Measurements from ENCODE around the gene ACTR10.

Gene ACTR10

DNA sequence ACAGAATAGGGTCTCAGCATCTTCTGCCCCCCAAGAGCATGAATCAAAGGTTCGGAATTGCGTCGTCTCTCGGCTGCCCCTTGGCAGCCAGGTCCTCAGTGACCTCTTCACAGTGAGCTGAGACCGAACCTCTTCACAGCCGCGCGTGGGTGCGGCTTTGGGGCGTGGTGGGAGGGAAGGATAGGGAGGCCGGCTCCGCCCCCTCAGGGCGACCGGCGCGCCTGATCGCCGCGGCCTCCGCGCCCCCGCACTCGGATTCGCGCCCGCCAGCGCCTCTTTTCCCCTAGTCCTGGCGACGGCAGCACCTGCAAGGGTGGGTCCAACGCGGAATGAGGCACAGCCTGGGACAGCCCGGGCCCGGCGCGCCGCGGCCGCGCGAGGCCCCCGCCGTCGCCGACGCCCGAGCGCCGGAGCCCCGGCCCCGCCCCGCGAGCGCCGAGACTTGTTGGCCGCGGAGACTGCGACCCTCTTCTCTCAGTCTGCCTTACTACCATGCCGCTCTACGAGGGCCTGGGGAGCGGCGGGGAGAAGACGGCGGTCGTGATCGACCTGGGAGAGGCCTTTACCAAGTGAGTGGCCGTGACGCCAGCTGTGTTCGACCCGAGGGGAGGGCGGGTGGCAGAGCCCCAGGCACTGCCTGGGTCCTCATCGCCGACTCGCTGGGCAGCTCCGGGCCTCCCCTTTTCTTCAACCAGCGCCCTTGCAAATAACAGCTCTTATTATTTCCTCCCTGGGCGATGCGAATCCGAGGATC, at the start of gene ACTR10:
TSS of gene ACTR10 (plus strand) at position 424 of the 754 bp plus-strand sequence. CDS start at position 493, 69 bp downstream.
- peak; percentile 89 for DNase-seq (ENCODE audit: low spot score)

DNA sequence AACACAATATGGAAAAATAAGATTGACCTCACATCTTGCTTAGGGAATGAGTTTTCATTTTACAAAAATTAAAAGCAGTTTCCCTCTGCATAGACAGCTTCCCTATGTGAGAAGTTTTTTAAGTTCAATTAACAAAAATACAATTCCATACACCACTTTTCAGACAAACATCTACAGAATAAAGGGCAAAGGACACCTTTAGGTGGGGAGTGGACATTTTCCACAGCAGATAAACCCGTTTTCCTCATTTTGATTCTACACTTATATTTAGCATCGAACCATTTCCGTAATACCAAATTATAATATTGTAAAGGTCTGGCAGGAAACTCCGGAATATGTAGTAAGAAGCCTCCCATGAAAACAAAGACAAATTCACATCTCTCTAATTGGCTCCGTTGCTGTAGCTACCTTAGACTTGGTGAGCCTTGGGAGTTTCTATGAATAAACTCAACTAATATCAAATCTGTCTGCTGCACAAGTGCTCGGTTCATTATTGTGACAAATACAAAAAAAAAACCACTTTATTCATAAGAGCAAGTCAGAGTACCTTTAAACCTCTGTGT, 49.6 kb upstream of the ACTR10 start:
- DNase-seq (ENCODE audit: low spot score): no peak

DNA sequence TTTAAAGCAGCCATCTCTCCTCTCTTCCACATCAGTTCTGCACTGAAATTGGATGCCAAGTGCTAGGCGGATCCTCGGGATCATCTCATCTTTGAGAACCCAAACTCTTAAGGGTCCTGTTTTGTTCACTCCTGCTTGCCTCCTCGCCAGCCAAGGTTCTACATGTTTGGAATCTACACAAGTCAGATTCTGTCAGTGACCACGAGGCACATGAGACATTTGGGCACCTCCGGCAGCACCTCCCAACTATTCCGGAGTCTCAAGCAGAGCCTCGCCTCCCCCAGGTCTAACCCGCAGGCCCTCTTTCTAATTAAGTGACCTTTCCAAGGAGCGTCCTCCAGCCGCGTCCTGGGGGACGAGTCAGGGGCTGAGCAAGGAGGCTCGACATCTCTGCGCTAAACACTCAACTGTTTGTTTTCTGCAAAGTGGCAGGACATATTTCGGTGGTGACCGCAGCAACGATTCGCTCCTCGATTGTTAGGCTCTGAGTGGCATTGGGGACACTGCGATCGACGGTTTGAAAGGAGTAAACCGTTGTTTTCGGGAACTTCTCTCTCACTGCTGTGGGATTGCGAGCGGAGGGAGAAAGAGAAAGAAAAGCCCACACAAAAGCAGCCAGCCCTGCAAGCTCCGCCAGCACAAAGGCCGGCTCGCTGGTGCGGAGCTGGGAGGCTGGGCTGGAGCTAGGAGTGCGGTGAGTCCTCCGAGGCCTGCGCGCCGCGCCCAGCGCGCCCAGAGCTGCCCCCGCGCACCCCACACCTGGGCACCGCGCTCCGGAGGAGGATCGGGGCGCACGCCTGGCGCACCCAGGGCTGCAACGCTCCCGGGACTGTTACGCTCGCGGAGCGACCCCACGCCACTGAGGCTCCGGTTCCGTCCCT, 48.6 kb upstream of the ACTR10 start:
- peak; percentile 7 for DNase-seq (ENCODE audit: low spot score)

DNA sequence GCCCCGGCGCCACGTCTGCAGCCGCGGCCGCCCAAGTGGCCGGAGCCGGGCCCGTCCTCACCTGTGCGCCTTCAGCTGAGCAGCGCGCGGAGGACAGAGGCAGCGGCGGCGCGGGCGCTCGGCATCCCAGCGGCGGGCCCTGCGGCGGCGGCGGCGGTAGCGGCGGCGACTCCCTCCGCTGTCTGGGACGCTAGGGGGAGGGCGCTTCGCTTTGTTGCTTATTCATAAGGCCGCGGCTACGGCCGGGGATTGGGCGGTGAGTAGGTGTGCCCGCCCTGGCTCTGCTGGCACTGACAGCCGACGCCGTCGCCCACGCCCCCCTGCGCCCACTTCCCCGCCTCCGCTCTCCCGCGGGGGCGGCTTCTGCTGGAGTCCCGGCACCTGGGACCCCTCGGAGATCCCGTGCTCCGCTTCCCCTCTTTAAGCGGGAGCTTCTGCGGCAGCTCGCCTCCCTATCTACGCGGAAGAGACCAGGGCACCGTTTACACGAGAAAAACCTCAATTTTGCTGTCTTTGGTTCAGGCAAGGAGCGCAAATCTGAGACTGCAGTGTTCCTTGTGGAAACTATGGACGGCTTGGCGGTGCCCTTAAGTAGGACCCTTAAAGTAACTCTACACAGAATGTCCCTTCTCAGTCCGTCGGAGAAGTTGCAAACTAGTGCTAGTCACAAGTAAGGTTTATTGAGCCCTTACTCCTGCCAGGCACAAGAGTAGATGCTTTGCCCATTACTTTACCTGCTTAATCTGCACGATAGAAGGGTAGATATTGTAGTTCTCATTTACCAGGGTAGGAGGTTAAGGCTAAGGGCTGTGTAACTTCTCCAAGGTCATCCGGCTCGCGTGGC, 47.7 kb upstream of the ACTR10 start, which contains the start of gene ARMH4:
TSS of gene ARMH4 (minus strand) at position 200 of the 844 bp plus-strand sequence. CDS start 12,855 bp downstream, outside the sequence.
- peak; percentile 79 for DNase-seq (ENCODE audit: low spot score)

DNA sequence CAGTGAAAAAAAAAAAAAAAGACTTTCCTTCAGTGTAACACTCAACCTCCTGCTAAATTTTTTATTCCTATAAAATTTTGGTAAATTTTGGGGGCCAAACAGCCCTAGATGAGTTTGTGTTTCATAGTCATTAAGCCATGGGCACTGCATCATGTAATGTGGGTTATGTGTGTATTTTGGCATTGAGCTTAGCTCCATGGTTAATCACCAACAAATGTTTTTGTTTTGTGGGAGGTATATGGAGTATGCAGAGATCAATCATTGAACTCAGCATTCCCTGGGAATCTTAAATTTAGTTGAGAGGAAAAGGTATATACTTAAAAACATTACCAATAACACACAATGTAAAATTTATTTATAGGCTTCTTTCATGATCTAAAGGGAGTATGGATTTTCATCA, 39.4 kb upstream of the ACTR10 start:
- DNase-seq (ENCODE audit: low spot score): no peak

DNA sequence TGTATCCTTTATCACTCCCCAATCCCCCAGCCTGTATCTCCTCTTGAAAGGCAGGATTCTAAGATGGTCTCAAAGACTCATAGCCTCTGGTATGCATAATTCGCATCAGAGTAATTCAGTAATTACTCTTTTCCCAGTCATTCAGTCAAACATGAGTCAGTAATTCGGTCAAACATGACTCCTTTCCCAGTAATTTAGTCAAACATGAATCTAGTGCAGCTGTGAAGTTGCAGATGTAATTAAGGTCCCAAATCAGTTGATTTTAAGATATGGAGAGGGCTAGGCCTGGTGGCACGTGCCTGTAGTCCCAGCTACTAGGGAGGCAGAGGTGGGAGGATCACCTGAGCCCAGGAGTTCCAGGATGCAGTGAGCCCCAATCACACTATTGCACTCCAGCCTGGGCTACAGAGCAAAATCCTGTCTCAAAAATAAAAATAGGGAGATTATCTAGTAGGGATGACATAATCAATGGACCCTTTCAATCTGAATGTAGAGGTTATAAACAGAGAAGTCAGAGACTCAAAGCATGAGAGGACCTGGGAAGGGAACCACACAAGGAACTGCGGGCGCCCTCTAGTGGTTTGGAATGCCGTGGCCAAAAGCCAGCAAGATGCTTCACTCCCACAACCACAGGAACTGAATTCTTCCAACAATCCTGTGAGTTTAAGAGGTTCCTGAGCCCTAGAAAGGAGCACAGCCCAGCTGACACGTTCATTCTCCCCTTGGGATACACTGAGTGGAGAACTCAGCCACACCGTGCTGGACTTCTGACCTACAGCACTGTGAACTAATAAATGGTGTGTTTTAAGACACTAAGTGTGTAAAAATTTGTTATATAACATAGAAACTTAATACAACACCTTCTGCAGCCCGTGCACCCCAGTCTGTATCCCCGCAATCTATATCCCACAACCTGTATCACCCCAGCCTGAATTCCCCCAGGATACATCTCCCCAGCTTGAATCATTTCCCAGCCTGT, 33.7 kb upstream of the ACTR10 start:
- DNase-seq (ENCODE audit: low spot score): peak; percentile 92

DNA sequence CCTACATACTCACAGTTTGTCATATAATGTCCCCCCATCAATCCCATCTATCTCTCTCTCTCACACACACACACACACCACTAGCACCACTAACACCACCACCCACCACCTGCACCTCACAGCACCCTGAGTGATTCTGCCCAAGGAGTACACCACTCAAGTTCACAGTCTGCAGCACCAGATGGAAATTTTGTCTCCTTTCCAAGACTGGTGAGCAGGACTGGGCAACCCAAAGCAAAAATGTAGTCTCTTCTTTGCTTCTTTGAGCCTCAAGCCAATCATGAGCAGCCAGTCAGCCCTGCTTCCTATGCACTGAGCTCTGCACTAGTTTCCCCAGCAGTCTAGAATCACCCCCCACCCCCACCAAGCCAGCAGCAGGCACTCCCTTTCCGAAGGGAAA, 32.9 kb upstream of the ACTR10 start:
- DNase-seq (ENCODE audit: low spot score): no peak

DNA sequence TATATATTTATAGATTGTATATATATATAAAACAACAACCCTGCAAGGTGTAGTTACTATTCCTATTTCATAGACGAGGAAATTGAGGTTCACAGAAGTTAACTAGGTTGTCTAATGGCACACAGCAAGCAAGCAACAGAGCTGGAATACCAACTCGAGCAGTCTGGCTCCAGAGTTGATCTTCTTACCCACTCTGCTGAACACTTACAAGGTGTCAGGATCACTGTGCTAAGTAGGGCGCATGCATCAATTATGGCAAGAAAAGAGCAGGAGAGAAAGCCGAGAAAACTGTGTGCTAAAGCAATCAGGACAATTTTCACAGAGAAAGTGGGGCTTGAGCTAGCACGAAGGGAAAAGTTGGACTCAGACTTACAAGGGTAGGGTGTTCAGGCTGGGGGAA, 32.1 kb upstream of the ACTR10 start:
- DNase-seq (ENCODE audit: low spot score): no peak

DNA sequence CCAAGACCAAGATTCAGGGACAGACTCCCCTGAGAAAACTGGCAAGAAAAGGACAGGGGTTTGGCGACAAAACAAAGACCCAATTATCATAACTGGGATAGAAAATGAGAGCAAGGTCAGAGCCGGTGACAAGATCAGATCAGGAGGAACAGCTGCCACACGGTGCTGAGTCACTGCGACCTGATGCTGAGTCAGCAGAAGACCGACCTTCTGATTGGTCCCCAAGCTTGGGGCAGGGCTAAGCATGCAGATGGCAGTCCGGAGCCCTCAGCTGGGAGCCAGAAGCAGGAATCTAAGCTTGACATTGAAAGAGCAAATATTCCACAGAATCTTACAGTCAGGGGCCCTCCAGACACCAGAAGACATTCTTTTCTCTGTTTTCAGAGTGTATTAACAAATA, 28.9 kb upstream of the ACTR10 start:
- peak; percentile 96 for DNase-seq (ENCODE audit: low spot score)

DNA sequence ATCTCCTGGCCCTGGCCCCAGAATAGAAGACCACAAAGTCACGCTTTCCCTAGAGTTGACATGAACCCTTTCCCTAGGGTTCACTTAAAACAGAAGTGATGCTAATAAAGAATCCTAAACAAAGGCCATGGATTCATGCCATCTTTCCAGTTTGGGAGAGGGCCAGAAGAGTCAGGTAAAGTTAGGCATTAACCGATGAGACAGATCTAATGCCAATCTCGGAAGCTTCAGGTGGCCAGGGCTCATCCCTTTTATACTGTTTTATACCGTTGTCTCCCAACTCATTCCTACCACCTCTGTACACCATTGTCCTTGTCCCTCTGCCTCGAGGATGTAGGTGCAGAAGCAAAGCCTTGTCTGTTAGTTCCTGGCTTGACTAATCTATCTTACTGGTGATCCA, 22.8 kb upstream of the ACTR10 start:
- DNase-seq (ENCODE audit: low spot score): no peak

DNA sequence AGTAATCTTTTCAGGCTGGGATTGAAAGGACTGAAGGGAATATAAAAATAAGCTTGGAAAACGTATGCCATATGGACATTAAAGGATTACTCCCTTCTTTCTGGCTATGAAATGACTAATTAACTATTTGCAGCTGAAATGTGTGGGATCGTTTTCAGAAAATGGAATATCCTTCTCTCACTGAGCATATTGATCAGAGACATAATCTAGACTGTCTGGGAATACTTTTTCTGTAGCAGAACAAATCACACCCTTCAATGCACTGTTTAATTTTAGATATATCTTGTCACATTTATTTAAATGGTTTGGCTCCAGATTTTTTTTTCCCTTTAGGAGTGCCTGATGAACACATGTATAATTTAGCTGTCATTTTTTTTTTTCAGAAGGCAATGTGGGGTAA, 10.8 kb upstream of the ACTR10 start:
- DNase-seq (ENCODE audit: low spot score): no peak

DNA sequence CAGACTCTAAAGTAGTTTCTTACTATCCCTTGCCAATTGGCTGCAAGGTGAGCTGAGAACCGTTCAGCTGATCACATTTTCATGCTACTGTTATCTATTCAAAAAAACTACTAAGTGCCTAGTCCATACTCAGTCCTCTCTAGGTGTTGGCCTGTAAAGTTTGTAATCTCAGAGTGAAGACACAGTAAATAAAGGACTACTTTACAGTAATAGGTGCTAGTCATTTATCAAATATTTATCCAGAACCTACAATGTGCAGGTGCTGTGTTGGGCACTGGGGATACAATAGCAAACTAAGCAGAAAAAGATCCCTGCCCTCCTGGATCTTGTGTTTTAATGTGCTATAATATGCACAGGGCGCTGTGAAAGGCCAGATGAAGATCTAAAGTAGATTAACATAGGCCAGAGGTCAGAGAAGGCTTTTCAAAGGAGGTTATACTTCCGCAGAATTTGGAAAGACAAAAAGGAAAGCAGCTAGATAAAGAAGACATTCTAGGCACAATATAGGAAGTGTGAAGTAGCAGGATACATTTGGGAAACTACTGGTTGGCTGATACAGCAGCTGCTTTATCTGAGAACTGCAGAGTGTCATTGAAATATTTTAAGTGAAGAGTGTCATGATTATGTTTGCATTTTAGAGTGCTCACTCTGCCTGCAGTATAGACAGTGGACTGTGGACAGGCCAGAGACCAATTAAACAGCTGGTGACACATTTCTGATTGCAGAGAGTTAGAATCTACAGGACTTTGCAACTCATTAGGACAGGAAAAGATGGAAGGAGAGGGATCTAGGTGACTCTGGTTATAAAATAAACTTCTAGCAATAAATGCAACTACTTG, 8.0 kb upstream of the ACTR10 start:
- DNase-seq (ENCODE audit: low spot score): no peak

DNA sequence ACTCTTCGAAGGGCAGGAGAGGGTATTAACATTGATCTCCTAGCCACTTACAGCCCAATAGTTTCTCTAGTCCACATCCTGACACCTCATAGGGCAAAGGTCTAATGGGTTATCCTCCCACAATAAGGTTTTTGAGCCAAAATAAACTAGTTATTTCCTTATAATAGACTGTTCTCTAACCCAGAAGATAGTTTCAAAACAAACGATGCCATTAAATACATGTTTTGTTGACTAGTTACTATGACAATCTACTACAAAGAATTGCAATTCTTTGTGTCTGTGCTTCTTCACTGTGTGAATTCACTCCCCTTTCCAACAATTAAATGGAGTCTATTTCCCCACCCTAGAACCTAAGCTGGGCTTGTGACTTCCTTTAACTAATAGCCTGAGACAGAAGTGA, 6.4 kb upstream of the ACTR10 start:
- no peak for DNase-seq (ENCODE audit: low spot score)

DNA sequence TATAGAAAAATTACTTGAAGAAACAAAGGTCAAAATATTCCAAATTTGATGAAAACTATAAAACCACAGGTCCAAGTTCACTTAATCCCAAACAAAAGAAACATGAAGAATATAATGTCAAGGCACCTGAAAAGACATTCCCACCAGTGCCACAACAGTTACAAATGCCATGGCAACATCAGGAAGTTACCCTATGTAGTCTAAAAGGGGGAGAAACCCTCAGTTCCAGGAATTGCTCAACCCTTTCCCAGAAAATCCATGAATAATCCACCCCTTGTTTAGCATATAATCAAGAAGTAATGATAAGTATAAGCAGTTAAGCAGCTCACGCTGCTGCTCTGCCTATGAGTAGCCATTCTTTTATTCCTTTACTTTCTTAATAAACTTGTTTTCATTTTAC, 3.8 kb upstream of the ACTR10 start:
- DNase-seq (ENCODE audit: low spot score): no peak

DNA sequence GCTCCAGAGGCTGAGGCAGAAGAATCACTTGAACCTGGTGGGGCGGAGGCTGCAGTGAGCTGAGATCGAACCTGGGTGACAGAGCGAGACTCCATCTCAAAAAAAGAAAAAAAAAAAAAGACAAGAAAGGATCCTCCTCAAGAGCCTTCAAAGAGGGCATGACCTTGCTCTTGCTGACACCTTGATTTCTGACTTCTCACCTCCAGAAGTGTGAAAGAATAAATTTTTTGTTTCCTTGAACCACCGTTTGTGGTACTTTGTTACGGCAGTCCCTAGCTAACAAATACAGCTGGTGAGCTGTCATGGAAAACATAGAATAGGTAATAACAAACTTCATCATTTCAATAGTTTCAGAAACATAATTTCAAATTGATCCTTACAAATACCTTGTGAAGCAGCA, 1.9 kb upstream of the ACTR10 start:
- no peak for DNase-seq (ENCODE audit: low spot score)

DNA sequence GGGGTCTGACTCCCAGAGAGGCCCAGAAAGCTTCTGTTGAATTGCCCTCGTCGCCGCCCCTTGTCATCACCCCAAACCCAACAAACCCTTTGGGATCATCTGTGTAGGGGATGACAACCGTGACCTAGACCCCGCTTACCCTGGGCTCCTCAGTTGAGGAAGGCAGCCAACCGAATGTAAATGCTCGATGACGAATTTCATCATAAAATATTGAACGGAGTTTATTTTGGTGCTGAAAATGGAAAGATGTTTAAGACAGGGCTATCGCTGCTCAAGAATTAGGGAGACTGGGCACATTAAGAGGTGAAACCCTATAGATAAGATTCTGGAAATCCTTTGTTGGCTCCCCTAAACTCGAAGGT, 512 bp downstream of the ACTR10 start:
- DNase-seq (ENCODE audit: low spot score): no peak

DNA sequence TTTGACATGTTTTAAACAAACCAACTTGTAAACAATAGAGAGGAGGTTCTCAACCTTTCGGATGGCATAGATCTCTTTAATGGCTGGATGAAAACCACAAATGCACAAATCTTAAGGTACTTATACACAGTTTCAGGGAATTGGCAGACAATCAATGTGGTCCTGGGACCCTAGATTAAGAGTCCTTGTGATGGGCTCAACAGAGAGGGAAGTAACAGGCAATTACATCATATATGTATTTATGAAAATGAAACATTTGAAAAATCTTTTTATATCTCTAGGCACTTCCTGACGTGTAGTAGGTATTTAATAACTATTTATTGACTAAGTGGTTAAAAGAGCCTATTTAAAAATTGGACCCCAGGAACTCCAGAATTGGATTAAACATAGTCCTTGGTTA, 897 bp downstream of the ACTR10 start:
- DNase-seq (ENCODE audit: low spot score): peak; percentile 18

DNA sequence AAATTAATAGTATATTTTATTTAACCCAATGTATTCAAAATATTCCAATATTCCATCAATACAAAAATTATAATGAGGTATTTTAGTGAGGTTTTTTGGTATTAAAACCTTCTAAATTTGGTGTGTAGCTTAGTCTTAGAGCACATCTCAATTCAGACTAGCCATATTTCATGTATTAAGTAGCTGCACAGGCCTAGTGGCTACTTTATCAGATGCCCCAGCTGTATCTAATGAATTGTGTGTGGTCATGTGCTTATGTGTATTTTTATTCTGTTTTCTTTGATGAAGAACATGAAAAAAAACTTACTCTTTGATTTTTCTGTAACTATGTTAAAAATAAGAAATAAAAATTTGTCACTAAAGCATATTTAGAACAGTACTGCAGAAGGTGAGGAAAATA, 13.2 kb downstream of the ACTR10 start:
- DNase-seq (ENCODE audit: low spot score): no peak

DNA sequence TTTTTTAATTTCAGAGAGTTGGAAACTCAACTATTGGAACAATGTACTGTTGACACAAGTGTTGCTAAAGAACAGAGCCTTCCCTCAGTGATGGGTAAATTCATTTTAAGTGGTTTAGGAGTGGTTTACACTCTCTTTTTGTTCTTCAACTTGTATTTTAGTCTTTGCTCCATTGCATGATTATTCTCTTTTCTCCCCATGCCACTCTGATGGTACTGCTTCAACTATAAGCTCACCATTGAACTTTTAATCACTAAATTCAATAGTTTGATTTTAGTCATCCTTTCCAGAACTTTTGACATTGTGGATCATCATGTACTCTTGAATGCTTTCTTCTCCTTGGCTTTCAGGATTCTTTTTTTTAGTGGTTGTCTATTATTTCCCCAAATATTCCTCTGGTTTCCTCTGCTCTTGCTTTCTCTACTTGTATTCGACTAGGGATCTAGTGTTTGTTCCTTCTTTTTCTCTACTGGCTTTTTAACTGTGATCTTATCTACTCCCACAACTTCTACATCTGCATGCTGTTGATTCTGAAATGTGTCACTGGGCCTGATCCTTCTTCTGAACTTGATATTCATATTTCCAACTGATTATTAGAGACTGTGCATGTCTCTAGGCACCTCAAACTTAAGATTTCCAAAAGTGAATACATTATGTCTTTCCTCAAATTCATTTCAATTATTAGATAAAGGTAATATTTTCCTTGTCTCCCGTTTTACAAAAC, 15.4 kb downstream of the ACTR10 start:
- DNase-seq (ENCODE audit: low spot score): no peak
